C1 segment of cervical spinal cord (tissue), 14 donors: Measurements from ENCODE around the gene DUSP7.
A peak's percentile ranks its signal among the peaks of the same experiment; 100 is the strongest.
"Not testable (repeated sequence)": the region's sequence is repeated elsewhere in the genome, so short reads cannot be mapped to it uniquely, and the experiment has no call there.

Experiments used
- DNase-seq, 14 donors: peaks; one replicate each; lab custom pipeline; 2025; lab: John Stamatoyannopoulos, UW

Gene DUSP7

GRCh38 chr3:52047295-52047960, 8.9 kb downstream of the DUSP7 start:
- DNase-seq = peak in 12 of 14 donors; percentile 49 to 94 (median 84)

DNA sequence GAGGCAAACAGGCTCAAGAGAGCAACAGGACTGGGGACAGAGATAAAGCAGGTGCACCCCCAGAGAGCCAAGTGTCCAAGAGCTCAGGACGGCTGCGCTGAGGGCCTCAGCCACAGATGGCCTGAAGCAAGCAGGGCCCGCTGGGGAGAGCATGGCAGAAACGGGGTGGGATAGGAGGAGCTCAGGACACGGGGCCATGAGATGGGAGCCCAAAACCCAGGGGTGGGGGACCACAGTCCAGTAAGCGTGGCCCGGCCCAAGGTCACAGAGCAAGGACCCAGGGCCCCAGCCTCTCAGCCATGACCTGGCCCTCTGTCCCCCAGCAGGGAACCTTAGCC, 9.5 kb downstream of the DUSP7 start:
- DNase-seq = no peak

DNA sequence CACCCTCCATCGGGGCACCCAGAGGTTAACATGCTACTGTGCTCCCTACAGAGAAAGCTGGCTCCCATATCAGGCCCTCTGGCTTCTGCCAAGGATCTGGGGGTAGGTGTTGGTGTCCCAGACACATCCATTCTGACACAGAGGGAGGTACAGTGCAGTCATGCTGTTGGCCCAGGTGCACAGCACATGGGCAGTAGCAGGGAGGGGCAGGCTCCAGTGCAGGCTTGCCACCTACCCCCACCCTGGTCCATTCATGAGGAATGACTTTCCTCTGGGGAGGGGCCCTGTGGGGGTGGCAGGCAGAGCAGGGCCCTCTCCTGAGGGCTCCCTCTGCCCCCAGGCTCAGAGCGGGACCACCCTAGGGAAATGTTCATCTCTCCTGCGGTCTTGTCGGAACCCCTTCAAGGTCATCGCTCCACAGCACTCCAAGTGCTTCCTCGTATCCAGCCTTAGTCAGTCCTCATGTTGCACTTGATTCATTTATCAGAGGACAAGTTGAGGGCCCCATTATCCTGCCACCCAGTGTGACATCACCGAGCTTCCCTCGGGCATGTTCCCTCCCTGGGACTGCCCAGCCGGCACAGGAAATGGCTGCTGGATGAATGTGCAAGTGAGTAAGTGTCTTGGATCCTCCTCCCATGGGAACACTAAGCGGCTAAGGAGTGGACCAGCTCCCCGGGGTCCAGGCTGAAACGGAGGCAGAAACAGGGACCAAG, 10.0 kb downstream of the DUSP7 start:
- DNase-seq = peak in 7 of 14 donors; percentile 25 to 84 (median 69)

DNA sequence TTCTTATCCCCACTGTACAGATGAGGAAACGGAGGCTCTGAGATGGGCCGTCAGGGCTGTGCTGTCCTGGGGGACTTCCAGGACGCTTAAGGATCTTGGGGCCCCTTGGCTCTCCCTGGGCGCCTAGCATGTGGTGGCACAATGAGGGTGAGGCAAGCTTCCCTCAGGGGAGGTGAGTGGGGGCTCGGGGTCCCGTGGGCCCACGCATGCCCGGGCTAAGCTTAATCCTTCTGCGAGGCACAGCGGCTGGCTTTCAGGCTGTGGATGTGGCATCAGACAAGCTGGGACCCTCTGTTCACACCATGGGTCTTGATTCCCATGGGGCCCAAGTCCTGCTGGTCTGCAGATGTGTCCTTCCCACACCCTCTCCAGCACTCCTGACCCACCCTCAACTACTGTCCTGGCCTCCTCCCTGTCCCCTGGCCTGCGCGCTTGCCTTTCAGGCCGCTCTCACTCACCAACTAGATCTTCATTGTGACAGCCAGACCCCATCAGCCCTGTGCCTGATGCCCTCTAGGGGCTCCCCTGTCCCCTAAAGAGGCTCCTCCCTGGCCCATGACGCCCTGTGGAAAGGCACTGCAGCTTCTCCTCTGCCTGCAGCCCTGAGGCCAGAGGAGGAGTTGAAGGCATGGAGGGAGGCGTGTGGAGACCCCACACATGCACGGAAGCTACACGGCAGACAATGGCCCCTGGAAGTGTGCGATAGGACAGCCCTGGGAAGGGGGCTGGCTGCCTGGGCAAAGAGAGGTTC, 11.3 kb downstream of the DUSP7 start:
- DNase-seq = no peak

DNA sequence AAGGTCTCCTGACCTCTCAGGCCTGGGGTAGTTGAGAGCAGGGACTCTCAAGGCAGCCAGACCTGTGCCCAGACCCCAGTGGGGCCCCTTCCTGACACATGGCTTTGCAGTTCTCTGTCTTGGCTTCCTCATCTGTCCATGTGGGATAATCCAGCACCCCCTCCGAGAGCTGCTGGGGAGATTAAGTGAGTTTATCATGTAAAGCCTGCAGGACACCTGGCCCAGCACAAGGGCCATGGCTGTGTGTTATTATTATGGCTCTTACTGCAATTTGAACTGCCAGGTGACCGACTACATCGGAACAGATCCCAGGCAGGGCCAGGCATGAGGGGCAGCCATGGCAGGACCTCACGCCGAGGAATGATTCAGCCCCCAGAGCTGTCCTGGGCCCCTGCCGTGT, 12.6 kb downstream of the DUSP7 start:
- peak in 1 of 14 donors; percentile 69 for DNase-seq

DNA sequence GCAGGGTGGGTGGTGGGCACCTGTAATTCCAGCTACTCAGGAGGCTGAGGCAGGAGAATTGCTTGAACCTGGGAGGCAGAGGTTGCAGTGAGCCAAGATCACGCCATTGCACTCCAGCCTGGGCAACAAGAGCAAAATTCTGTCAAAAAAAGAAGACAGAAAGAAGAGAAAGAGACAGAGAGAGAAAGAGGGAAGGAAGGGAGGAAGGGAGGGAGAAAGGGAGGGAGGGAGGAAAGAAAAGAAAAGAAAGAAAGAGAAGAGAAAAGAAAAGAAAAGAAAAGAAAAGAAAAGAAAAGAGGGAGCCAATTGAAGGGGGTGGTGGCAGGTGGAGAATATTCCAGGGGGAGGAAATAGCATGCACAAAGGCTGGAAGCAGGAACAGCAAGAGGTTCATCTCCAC, 13.3 kb downstream of the DUSP7 start:
- not testable (repeated sequence) for DNase-seq

GRCh38 chr3:52041118-52041731, 15.1 kb downstream of the DUSP7 start:
- DNase-seq = peak in 12 of 14 donors; percentile 22 to 83 (median 64)

DNA sequence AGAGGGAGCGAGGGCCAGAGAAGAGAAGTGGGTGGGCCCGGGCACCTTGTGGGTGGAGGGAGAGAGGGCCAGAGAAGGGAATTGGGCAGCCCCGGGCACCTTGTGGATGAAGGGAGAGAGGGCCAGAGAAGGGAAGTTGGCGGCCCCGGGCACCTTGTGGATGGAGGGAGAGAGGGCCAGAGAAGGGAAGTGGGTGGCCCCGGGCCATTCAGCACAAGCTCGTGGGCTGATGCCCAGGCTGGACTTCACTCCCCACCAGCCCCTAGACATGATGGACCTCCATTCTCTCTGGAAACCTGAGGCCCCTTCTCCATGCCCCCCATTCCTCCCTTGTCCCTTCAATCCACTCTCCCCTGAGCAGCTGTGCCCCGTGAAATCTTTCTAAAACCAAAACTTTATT, 15.8 kb downstream of the DUSP7 start:
- peak in 5 of 14 donors; percentile 57 to 79 (median 72) for DNase-seq

GRCh38 chr3:52039846-52040245, 16.5 kb downstream of the DUSP7 start:
- DNase-seq = peak in 13 of 14 donors; percentile 66 to 98 (median 94)

- peak in 2 of 14 donors; percentile 81 to 94 for DNase-seq
These were observed 16.9 kb downstream of the DUSP7 start for GRCh38 chr3:52039426-52039825.

GRCh38 chr3:52038227-52038626, 18.1 kb downstream of the DUSP7 start:
- DNase-seq = peak in 4 of 14 donors; percentile 28 to 60 (median 36)

DNA sequence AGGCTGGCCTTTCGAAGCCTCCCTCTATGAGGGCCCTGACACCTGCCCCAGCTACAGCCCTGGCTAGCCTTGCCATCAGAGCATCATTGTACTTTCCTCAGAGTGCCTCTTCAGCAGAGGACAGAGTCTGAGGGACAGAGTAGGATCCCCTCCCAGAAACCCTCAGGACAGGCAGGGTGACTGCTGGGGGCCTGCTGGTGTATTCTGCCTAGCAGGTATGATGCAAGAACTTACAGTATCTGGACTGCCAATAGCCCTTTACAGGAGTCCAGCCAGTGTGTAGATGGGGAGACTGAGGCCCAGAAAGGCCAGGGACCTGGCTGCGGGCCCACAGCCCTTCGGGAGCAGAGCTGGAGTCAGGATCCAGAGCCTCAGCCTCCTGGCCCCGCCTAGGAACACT, 19.1 kb downstream of the DUSP7 start:
- DNase-seq = no peak

GRCh38 chr3:52036829-52037228, 19.5 kb downstream of the DUSP7 start:
- no peak for DNase-seq

- DNase-seq = peak in 1 of 14 donors; percentile 62
These were observed 20.1 kb downstream of the DUSP7 start for GRCh38 chr3:52036222-52036694.

DNA sequence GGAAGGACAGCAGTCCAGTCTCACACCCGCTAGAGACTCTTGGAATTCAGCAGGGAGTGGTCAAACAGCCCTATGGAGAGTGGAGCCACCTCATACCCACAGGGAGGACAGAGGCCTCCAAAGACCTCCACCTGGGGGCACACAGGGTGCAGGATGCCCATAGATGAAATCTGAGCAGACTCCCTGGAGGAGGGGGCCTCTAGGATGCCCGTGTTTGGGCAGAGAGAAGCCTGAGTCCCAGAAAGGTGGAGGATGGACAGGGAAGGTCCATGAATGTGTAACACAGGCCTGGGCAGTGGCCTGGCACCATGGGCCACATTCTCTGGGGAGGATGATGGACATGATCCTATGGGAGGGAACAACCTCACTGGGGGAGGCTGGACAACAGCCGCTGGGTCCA, 21.7 kb downstream of the DUSP7 start:
- no peak for DNase-seq

DNA sequence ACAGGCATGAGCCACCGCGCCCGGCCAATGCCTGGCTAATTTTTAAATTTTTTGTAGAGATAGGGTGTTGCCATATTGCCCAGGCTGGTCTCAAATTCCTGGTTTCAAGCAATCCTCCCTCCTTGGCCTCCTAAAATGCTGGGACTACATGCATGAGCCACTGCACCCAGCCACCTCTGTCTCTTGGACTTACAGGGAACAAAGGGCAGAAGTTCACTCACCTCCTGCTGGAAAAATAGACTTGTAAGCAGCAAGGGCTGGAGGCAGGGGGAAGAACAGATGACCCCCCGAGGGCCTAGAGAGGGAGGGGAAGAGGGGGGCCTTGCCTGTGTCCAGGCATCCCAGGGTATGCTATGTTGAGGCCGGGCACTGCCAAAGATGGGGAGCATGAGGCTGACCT, 22.2 kb downstream of the DUSP7 start:
- DNase-seq = no peak

- not testable (repeated sequence) for DNase-seq
These were observed 22.6 kb downstream of the DUSP7 start for GRCh38 chr3:52033748-52034147.

GRCh38 chr3:52032702-52033408, 23.5 kb downstream of the DUSP7 start:
- DNase-seq = peak in 4 of 14 donors; percentile 52 to 75 (median 68)

DNA sequence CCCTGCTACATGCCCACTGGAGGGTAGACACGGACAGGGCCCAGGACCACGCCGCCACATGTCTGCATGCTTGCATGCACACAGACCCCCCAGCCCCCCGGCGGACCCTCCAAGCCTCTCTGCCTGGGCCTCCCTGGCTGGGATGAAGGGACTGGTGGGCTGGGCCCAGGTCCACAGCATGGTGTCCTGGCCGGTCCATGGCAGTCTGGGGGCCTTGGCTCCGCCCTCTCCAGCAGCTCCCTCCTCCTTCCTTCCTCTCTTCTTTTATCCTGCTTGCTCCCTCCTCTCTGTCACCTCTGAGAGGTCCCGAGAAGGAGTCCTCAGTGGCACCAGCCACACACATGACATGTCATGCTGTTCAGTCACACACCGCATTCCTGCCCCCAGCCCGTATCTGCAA, 24.5 kb downstream of the DUSP7 start:
- DNase-seq = no peak

DNA sequence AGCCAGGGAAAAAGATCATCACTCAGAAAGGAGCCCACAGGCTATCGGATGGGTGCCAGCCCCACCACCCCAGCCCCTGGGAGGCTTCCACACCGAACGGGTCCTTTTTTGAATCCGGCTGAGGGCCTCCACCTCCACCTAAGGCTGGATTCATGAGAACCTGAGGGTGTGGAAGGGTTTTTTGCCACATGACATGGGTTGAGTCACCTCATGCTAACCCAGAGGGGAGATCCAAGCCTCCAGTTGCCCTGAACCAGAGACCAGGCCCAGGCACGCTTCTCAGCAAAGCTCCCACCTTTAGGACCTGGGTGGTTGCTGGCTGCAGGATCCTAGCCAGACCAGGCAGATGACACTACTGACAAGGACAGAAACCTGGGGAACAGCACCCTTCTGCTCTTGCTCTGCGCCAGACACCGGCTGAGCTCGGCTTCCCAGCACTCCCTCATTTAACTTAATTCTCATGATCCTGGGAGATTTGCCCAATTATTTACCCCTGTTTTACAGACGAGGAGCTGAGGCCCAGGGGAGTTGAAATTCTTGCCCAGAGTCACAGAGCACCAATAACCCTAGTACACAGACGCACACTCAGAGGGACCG, 25.6 kb downstream of the DUSP7 start:
- no peak for DNase-seq

GRCh38 chr3:52029535-52029934, 26.8 kb downstream of the DUSP7 start:
- no peak for DNase-seq
